ENCODE results near the gene BYSL. TPM values are rescaled to one million over a fixed set of nuclear protein-coding genes. Genes with fewer than 3 reads are reported as not detected.
A peak's percentile ranks its signal among the peaks of the same experiment; 100 is the strongest.

Gene BYSL
- total and polyA plus RNA-seq, 9 of the 15 experiments (the other 6 are each of a cell fraction or from before 2014, with no cell fraction given) = 22.2 to 92.3 (median 53.4) TPM

DNA sequence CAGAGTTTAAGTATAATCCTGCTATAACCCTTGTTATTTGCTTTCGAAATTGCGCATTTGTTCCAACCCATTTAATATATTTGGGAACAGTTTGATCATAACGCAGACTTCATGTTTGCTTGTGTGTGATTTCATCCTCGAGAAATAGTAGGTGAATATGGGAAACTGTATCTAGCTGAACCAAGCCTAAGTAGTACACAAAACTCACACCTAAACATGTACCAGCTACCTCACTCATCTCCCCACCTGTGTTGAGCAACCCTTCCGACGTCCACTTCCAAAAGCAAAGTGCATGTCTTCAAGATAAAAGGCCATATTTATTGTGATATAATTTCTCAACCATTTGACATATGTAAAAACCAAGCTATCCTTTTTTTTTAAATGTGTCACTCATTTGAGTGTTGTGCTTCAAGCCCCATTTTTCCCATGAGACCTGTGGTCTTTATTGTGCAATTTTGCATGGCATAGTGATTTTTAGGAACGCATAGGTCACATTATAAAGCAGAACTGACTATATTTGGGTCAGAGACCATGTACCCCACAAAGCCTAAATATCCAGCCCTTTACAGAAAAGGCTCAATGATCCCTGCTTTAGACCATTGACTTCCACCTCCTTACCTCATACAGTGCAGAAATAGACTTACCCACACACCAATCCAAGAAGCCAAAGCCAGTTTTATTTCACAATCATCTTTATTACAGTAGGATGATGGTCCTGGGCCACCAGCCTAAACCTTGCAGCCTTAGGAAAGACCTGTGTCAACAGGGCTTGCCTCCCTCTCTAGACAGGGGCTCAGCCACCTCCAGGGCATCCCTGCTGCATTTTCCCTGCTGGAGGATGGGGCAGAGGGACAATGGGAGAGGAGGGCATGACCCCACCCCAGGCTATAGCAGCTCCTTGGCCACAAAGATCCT, 13.2 kb downstream of the BYSL start (continued):
- TF ChIP-seq, protein P1, sequence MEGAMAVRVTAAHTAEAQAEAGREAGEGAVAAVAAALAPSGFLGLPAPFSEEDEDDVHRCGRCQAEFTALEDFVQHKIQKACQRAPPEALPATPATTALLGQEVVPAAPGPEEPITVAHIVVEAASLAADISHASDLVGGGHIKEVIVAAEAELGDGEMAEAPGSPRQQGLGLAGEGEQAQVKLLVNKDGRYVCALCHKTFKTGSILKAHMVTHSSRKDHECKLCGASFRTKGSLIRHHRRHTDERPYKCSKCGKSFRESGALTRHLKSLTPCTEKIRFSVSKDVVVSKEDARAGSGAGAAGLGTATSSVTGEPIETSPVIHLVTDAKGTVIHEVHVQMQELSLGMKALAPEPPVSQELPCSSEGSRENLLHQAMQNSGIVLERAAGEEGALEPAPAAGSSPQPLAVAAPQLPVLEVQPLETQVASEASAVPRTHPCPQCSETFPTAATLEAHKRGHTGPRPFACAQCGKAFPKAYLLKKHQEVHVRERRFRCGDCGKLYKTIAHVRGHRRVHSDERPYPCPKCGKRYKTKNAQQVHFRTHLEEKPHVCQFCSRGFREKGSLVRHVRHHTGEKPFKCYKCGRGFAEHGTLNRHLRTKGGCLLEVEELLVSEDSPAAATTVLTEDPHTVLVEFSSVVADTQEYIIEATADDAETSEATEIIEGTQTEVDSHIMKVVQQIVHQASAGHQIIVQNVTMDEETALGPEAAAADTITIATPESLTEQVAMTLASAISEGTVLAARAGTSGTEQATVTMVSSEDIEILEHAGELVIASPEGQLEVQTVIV (CRISPR knock-in tag; IDR thresholded peaks at IDR 0.05; ENCODE audit: borderline replicate concordance) = peak; percentile 32; the same call in 1 of the 2 replicates
- TF ChIP-seq ERF (CRISPR knock-in tag; IDR thresholded peaks at IDR 0.05) = peak; percentile 83
- peak; percentile 62; the same call in 1 of the 2 replicates for TF ChIP-seq ELF4 (CRISPR knock-in tag; IDR thresholded peaks at IDR 0.05)
- peak; percentile 46; the same call in 1 of the 2 replicates for TF ChIP-seq NFXL1 (CRISPR knock-in tag; IDR thresholded peaks at IDR 0.05)
- 0 out of 2 replicates have a peak, but pooled peaks have one; percentile 23 for TF ChIP-seq NCOR1 (IDR thresholded peaks at IDR 0.05)
- peak; percentile 67; the same call in 1 of the 2 replicates for TF ChIP-seq ZNF444 (CRISPR knock-in tag; IDR thresholded peaks at IDR 0.05)
- TF ChIP-seq ZBTB17 (CRISPR knock-in tag; IDR thresholded peaks at IDR 0.05) = peak; percentile 44; the same call in 1 of the 2 replicates
- TF ChIP-seq RFX7 (CRISPR knock-in tag; IDR thresholded peaks at IDR 0.05) = 0 out of 2 replicates have a peak, but pooled peaks have one; percentile 57
- 0 out of 2 replicates have a peak, but pooled peaks have one; percentile 41 for TF ChIP-seq KAT7 (CRISPR knock-in tag; IDR thresholded peaks at IDR 0.05; ENCODE audit: borderline replicate concordance)
